Kidney epithelial cell (primary cell): Measurements from ENCODE around the gene ADAMTS9. TPM values are rescaled to one million over a fixed set of nuclear protein-coding genes. Genes with fewer than 3 reads are reported as not detected.

ENCODE experiments used
- DNase-seq: peaks from one replicate; pipeline ENCODE4 v3.0.0-alpha.2; 2010; ENCODE audit warnings: low read depth
- H3K27me3 ChIP-seq: 2 replicates; pipeline ENCODE4 v1.6.0; 2011; ENCODE audit warnings: low read length; ENCODE audit not compliant: control insufficient read depth, insufficient read depth
- H3K36me3 ChIP-seq: 2 replicates; pipeline ENCODE4 v1.5.1; 2011; ENCODE audit warnings: low read length; ENCODE audit not compliant: control insufficient read depth, insufficient read depth
- H3K4me3 ChIP-seq: 2 replicates; pipeline ENCODE4 v1.5.1; 2011; ENCODE audit warnings: low read depth, mild to moderate bottlenecking, control low read depth, low read length
- CTCF ChIP-seq: IDR thresholded peaks from 2 replicates; pipeline ENCODE4 v1.5.1; 2011; ENCODE audit warnings: mild to moderate bottlenecking, moderate library complexity, low read length, control low read depth, inconsistent platforms; ENCODE audit not compliant: insufficient read depth, poor library complexity, severe bottlenecking
- total RNA-seq: library from RNA; depleted of rRNA; stranded (reverse); fragments of >200 nt; gene quantifications from 2 replicates; pipeline ENCODE4 v1.2.3, GENCODE V29; 2015

ADAMTS9 gene
- total RNA-seq, 1 donor from 2014 or later: 211 TPM

DNA sequence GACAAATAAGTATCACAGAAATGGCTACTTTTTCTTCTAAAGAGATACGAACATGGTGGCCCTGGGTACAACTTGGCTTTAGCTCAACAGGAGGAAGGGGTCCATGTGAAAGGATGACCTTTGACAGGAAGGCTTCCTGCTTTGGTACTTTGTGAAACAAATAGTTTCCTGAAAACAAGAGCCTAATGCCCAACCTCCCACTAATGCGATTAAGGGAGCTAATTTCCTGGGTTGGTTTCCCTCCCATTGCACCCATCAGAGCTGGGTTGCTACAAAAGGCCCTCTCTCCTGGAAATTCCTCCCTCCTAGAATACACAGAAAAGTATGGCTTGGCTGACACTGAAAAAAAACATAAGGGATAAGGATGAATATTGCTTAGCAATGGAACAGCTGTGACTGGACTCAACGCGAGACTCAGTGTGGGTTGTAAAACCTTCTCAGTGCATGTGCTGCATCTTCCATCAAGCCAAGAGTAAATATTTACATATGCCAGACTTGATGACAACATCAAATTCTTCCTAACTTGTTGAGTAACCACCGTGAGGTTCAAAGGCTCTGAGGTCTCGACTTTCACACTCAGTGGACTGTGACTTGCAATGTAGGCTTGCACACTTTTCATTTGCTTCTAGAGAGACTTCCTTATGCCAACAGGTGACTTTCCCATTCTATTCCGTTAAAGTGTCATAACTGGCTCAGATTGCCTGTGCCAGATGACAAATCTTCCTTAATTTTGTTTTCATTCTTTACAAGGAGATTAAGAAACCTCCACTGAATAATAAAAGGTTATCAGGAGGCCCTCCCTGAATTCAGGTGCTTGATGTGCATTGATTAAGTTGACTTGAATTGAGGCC is 60.1 kb downstream of the ADAMTS9 start:
- no peak overlapping the region for H3K4me3 ChIP-seq
- no peaks in the 10 kb centered on the region for H3K27me3 ChIP-seq
- H3K36me3 ChIP-seq: peaks cover 2% of the 10 kb centered on the region
- TF ChIP-seq CTCF: no peak
- peak; percentile 80 for DNase-seq

DNA sequence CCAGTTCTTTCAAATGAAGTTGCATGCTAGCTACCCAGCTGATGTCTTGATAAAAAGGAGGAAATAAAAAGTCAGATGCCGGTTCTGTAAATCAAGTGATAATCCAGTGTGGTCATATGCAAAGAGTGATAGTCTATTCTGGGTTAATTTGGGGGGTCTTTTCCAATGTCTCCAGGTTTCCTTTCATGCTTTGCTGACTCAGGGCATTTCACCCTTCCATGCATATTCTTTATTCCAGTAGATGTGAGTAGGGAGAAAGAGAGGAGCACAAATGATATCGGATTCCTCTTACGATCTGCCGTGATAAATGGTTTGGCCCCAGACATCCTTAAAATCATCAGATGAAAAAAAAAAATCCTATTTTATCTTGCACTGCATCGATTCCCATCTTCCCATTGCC is 60.8 kb downstream of the ADAMTS9 start:
- no peaks in the 10 kb centered on the region for H3K27me3 ChIP-seq
- no peak for DNase-seq
- H3K36me3 ChIP-seq: peaks cover 2% of the 10 kb centered on the region
- no peak for TF ChIP-seq CTCF
- no peak overlapping the region for H3K4me3 ChIP-seq

DNA sequence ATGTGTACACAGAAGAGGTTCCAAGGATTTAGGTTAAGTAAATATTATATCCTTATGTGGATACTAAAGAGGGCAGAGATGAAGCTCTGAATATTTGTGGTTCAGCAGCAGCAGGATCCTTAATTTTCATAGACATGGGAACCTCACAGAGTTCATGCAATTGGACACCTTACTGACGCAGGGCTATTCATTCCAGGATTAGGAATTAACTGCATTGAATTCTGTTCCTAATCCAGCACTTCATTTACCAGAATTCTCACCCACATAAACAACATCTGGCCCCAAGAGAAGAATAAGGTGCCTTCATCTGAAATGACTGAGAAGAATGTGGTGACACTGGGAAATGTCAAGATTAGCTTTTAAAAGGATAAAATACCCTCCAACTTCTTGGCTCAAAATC is 62.4 kb downstream of the ADAMTS9 start:
- TF ChIP-seq CTCF: no peak
- H3K36me3 ChIP-seq: peaks cover 3% of the 10 kb centered on the region
- no peak for DNase-seq

DNA sequence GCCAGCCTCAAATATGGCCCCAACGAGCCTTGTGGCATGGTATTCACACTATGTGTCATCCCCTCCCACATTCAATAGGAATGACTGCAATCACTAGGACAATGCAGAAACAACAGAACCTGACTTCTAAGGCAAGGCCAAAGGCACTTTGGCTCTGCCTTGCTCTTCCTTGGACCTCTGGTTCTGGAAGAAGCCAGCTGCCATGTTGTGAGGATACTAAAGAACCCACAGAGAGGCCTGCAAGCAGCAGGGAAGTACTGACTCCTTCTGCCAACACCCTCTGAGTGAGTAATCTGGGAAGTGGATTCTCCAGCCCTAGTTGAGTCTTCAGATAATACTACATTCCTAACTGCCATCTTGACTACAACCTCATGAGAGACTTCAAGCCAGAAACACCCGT is 64.7 kb downstream of the ADAMTS9 start:
- TF ChIP-seq CTCF: no peak
- peaks cover 2% of the 10 kb centered on the region for H3K36me3 ChIP-seq
- H3K4me3 ChIP-seq: no peak overlapping the region
- H3K27me3 ChIP-seq: no peaks in the 10 kb centered on the region
- no peak for DNase-seq

More for the DNA sequence above, 62.4 kb downstream of the ADAMTS9 start:
- Histone ChIP-seq H3K27me3 (no peaks in the 10 kb centered on the region), H3K4me3 (no peak overlapping the region)

DNA sequence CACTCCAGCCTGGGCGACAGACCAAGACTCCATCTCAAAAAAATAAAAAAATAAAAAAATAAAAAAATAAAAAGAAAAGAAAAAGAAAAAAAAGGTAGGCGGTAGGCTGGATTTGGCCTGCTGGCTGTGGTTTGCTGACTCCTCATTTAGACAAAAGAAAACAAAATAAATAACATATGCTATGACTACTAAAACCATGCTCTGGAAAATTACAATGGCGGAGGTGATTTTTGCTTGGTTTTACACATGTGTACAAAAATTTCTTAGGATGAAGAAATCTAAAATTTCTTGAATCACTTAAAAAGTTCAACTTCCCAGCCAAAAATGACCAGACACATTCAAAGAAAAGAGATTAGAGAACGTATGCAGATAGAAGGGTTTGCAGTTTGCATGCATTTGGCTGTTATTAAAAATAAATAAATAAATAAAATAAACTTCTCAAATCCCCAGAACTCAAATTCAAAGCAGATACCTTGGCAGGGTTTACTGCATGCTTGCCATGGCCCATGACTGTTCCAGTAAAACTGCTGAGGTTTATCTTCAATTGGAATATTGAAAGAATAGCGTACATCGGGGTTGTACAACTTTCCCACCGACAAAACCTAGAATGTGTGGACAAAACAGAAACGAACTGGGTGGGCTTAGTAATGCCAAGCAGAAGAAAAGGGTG is 65.9 kb downstream of the ADAMTS9 start:
- TF ChIP-seq CTCF: no peak
- no peak for DNase-seq
- H3K36me3 ChIP-seq: peaks cover 2% of the 10 kb centered on the region
- no peaks in the 10 kb centered on the region for H3K27me3 ChIP-seq
- H3K4me3 ChIP-seq: no peak overlapping the region
